CD4-positive, alpha-beta T cell treated with Interleukin-6 at 100 ng/mL for 8 hours (primary cell): ENCODE results near the gene TRAPPC2L.
A peak's percentile ranks its signal among the peaks of the same experiment; 100 is the strongest.

Source experiments
- DNase-seq: peaks from one replicate; pipeline ENCODE4 v3.0.0-alpha.2; 2020; ENCODE audit warnings: mixed read lengths, low spot score

TRAPPC2L gene

DNA sequence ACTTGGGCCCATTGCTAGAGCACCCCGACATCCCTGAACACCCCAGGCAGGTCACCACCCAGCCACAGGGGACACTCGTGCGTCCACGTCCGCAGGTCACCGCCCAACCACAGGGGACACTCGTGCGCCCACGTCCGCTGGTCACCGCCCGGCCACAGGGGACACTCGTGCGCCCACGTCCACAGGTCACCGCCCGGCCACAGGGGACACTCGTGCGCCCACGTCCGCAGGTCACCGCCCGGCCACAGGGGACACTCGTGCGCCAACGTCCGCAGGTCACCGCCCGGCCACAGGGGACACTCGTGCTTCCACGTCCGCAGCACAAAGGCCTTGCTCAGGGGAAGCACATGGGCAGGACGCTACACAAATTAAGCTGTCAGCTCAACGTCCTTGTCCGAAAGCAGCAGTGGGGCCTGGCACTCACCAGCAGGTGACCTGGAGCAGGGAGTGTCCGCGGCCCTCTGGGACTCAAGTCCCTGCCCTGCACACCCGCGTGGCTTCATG lies 17.8 kb upstream of the TRAPPC2L start:
- DNase-seq, result no peak

- DNase-seq, result no peak
Measured at GRCh38 chr16:88839745-88840599, 17.0 kb upstream of the TRAPPC2L start.

GRCh38 chr16:88840600-88841215 lies 16.2 kb upstream of the TRAPPC2L start:
- DNase-seq, result no peak

DNA sequence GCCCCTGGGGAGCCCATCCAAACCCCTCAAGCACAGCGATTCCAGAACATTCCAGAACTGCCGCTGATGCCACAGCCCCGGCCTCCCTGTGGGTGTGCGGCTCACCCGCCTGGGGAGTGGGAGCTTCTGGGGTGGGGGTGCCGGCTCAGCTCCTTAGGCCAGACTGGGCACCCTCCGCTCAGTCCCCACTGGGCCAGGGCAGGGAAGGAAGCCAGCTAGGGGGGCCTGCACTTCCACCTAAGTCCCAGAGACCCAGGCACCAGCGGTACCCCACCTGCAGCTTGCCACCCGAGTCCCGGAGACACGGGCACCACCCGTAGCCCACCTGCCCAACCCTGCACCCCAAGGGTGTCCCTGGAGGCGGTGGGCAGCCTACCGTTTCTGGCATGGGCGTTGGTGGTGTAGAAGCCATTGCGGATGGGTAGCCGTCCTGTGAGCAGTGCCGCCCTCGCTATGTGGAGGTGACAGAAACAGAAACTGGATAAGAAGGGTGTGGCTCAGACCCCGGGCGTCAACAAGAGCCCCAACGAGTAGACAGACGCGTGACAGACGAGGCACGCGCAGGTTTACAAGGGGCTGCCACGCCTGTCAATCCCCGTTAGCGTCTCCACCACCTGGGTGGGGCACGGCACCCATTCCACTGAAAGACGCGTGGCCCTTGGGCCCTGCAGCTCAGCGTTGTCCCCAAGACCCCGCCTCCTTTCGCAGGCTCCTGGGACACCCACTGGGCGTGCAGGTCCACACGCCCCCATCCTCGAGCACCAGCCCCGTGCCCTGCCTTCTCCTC lies 15.2 kb upstream of the TRAPPC2L start:
- DNase-seq, result no peak

DNA sequence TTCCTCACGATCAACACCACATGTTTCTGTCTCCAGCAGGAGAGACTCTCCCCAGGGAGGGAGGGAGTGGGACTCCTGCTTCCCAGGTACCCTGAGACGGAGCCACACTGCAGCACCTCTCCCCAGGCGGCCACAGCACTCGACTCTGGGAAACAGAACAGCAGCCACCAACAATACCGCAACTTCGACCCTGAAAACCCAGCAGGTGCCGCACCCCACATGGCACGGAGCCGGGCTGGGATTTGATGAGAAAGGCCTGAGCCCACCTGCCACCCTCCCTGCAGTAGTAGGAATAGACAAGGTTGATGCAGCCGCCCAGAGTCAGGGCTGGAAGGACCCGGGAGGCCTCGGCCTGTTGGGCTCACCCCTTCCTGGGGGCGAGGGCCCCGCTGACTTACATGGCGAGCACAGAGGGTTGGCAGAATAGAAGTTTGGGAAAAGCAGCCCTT lies 14.6 kb upstream of the TRAPPC2L start:
- no peak for DNase-seq

GRCh38 chr16:88842806-88843205 lies 14.1 kb upstream of the TRAPPC2L start:
- DNase-seq, result no peak

DNA sequence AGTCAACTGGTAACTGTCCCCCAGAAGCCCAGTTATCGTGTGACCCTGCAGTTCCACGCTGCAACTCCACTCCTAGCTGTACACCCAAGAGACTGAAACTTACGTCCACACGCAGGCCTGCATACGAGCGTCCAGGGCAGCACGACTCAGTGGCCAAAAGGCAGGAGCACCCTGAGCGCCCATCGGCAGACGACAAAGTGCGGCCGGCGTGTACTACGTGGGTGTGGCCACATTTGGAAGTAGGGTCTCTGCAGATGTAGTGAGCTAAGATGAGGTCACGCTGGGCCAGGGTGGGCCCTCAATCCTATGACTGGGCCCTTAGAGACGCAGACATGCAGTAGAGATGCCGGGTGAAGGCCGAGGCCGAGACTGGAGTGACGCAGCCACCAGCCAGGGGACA lies 13.7 kb upstream of the TRAPPC2L start:
- no peak for DNase-seq

DNA sequence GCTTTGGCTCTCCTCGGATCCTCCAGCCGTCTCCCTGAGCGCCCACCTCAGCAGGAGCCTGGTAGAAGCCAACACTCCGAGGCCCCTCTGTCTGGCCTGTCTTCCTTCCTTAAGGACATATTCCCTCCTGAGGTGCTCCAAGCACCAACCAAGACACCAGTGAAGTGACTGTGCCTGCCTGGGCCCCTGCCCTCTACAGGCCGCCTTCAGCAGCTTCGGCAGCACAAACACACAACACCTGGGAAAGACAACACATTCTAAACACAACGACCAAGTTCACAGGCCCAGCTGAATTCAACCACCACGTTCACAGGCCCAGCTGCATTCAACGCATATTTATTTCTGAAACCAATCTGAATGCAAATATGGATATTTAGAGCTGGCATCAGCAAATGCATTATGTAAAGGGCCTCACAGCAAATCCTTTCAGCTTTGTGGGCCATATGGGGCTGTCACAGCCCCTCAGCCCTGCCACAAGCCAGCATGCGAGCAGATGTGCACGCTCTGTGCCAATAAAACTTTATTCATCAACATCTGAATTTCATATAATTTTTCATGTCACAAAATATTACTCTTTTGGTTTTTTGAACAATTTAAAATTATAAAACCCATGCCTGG lies 12.4 kb upstream of the TRAPPC2L start:
- no peak for DNase-seq

- no peak for DNase-seq
Measured at GRCh38 chr16:88846088-88846487, 10.8 kb upstream of the TRAPPC2L start.

DNA sequence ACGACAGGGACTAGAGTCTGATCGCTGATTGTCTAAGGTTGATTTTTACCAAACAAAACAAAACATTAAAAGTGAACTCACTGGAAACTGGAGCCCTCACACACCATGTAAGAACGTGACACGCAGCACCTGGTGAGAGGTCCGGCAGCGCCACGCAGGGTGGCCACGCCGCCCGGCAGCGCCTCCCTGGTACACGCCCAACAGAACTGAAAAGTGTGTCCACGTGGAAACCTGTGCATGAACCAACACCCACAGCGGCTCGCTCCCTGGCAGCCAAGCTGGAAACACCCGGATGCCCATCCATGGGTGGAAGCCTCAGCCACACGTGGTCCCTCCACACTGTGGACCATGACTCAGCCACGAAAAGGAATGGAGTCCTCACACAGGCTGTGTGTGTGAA lies 9.3 kb upstream of the TRAPPC2L start:
- DNase-seq, result no peak

DNA sequence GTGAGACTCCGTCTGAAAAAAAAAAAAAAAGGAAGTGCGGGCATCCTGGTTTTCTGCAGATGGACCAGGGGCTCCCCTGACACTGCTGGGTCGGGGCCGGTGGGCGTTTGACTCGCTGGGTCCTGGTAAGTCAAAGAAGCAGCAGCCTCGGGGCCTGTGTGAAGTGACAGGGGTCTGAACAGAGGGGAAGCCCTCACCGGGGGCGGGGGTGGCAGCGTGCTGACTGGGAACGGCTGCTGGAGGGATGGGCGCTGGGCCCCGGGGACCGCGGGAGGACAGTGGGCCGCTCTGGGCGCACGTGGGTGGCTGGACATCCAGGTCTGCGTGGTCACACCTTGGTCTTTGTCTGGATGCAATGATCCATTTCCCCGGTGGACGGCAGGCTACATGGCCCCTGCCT lies 8.4 kb upstream of the TRAPPC2L start:
- no peak for DNase-seq

GRCh38 chr16:88850531-88851199 lies 6.3 kb upstream of the TRAPPC2L start:
- DNase-seq, result no peak

GRCh38 chr16:88851616-88852015 lies 5.3 kb upstream of the TRAPPC2L start:
- DNase-seq, result no peak

DNA sequence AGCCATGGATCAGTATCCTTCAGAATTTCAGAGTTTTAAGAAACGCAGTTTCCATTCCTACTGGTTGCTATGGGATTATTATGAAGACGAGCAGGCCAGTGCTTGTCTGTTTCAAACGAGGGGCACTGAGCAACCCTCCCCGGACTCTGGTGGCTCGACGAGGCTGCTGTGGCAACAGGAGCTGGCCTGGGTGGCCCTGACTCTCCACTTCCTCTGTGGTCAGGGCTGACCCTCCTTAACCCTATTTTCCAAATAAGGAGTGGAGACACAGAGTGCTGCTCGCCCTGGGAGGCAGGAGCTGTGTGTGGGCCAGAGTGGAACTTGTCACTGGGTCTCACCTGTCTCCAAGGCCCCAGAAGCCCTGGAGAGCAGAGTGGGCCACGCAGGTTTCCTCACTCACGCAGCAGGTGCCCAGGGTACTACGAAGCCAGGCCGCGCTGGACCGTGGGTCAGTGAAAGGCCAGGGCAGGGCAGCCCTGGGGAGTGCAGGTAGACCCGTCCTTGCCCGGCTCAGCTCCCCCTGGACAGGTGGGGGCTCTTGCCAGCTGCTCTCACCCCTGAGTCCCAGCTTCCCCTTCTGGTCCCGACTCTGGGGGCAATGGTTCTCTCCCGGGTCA lies 3.5 kb upstream of the TRAPPC2L start:
- no peak for DNase-seq

DNA sequence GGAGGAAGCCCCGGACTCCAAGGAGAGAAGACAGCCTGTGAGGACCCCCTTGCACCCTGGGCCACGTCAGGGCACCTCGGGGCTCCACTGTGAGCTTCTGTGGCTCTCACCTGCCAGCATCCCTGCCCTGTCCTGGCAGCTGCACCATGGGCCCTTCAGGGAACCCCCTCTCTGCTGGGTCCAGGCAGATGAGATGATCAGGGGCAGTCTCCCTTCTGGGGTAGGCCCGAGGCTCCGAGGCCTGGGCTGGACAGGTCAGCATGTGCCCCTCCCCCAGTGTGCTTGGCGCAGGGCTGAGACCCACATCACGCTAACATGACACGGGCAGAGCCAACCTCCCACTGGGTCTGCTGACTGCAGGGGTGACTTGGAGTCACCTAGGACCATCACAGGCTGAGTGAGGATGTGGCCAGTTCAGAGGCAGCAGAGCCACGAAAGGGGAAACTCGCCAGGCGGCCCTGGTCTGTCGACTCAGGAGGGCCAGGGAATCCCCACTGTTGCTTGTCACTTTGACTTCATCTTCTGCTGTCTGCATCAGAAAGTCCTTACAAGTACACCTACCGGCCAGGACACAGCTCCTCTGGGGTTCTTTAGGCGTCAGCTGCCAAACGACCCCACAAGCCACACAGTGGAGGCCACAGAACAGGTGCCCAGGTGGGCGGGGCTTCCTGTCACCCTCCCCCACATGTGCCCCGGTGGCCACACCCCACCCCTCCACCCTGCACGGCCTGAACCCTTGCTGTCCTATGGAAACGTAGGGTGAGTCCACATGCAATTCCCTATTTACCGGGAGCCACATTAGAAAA lies 2.4 kb upstream of the TRAPPC2L start:
- no peak for DNase-seq

- DNase-seq, result no peak
Measured at GRCh38 chr16:88855176-88855575, 1.8 kb upstream of the TRAPPC2L start.

- no peak for DNase-seq
Measured at GRCh38 chr16:88855736-88856121, 1.2 kb upstream of the TRAPPC2L start.

GRCh38 chr16:88856122-88856827 lies 652 bp upstream of the TRAPPC2L start:
- no peak for DNase-seq

- DNase-seq, result peak; percentile 75
Measured at GRCh38 chr16:88857728-88858339, 907 bp downstream of the TRAPPC2L start.
